ENCODE measurements around the gene SH3RF3. TPM values are rescaled to one million over a fixed set of nuclear protein-coding genes. Genes with fewer than 3 reads are reported as not detected.

SH3RF3 gene
- total RNA-seq, 1 experiment from 2014 or later: 4.9 TPM

DNA sequence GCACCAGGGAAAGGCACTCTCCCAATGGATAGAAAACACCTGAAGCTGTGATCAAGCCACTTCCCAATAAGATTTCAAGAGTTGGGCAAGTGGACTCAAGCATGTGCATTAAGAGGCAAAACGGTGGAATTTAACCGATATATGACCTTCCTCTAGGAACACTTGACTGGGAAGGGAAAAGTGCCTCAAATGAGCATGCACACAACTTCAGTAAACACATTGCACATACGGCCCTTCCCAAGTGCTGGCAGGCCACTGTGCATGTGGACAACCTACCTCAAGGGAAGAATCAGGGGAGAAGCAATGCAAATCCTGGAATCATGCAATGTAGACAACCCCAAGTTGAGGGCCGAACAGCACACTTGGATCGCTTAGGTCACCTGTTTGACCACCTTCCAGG lies 23.9 kb upstream of the SH3RF3 start:
- H3K4me3 ChIP-seq (ENCODE audit: low read depth in 2 of 2, low read length in 2 of 2): no peak overlapping the region
- ChIA-PET POLR2A (no interaction called here), CTCF (no interaction called here)
- peaks cover 2% of the 10 kb centered on the region; the same call in 1 of the 2 replicates for H3K27me3 ChIP-seq (ENCODE audit: control insufficient read depth, insufficient read depth, low read length)
- ATAC-seq: no peak
- intact Hi-C loops (cut with micrococcal nuclease; ENCODE audit: unreplicated experiment) (no loop called here), in situ Hi-C loops (cut with HindIII; ENCODE audit: low pct_unique_long_range_greater_than_20kb, low sequenced_read_pairs) (no loop called here)
- H3K27ac ChIP-seq (ENCODE audit: low read length): no peak overlapping the region
- TF ChIP-seq, protein P1, sequence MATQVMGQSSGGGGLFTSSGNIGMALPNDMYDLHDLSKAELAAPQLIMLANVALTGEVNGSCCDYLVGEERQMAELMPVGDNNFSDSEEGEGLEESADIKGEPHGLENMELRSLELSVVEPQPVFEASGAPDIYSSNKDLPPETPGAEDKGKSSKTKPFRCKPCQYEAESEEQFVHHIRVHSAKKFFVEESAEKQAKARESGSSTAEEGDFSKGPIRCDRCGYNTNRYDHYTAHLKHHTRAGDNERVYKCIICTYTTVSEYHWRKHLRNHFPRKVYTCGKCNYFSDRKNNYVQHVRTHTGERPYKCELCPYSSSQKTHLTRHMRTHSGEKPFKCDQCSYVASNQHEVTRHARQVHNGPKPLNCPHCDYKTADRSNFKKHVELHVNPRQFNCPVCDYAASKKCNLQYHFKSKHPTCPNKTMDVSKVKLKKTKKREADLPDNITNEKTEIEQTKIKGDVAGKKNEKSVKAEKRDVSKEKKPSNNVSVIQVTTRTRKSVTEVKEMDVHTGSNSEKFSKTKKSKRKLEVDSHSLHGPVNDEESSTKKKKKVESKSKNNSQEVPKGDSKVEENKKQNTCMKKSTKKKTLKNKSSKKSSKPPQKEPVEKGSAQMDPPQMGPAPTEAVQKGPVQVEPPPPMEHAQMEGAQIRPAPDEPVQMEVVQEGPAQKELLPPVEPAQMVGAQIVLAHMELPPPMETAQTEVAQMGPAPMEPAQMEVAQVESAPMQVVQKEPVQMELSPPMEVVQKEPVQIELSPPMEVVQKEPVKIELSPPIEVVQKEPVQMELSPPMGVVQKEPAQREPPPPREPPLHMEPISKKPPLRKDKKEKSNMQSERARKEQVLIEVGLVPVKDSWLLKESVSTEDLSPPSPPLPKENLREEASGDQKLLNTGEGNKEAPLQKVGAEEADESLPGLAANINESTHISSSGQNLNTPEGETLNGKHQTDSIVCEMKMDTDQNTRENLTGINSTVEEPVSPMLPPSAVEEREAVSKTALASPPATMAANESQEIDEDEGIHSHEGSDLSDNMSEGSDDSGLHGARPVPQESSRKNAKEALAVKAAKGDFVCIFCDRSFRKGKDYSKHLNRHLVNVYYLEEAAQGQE (IDR thresholded peaks at IDR 0.05; ENCODE audit: insufficient read depth in 1 of 2, low read depth in 2 of 2, low read length in 1 of 2): no peak
- TF ChIP-seq, protein P2, sequence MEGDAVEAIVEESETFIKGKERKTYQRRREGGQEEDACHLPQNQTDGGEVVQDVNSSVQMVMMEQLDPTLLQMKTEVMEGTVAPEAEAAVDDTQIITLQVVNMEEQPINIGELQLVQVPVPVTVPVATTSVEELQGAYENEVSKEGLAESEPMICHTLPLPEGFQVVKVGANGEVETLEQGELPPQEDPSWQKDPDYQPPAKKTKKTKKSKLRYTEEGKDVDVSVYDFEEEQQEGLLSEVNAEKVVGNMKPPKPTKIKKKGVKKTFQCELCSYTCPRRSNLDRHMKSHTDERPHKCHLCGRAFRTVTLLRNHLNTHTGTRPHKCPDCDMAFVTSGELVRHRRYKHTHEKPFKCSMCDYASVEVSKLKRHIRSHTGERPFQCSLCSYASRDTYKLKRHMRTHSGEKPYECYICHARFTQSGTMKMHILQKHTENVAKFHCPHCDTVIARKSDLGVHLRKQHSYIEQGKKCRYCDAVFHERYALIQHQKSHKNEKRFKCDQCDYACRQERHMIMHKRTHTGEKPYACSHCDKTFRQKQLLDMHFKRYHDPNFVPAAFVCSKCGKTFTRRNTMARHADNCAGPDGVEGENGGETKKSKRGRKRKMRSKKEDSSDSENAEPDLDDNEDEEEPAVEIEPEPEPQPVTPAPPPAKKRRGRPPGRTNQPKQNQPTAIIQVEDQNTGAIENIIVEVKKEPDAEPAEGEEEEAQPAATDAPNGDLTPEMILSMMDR (IDR thresholded peaks at IDR 0.05): no peak
- TF ChIP-seq TCF7L2 (IDR thresholded peaks at IDR 0.05; ENCODE audit: low read depth, low read length): no peak
- BruUV-seq (replicated peaks): no TSS peak
- no peak for DNase-seq (ENCODE audit: low read depth, low spot score)
- no peaks in the 10 kb centered on the region for H3K36me3 ChIP-seq (ENCODE audit: control insufficient read depth, insufficient read depth, low read length)
- no peaks in the 10 kb centered on the region for H3K9me3 ChIP-seq (ENCODE audit: control insufficient read depth, insufficient read depth, low read depth, low read length)
- no peaks in the 10 kb centered on the region; the same call in 1 of the 2 replicates for H3K4me1 ChIP-seq (ENCODE audit: control insufficient read depth, insufficient read depth, low read length)

DNA sequence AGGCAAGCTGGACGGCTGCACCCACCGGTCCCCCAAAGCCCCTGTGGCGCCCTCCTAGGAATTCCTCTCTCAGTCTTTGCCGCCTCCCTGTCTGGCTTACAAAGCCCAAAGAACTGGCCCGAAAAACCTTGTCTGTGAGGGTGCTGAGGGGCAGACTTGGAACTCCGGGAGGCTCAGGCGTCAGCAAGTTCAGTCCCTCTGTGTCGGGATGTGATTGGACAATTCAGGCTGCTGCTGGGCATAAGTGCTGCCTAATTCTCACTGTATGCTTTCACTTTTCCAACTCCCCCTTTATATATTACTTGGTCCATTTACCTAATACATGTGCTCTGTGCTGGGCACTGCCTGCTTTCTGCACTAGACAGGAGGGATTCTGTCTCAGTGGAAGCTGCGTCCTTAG lies 20.3 kb upstream of the SH3RF3 start:
- POLR2A ChIA-PET: no interaction called here
- Histone ChIP-seq H3K4me1 (ENCODE audit: control insufficient read depth, insufficient read depth, low read length) (no peaks in the 10 kb centered on the region), H3K9me3 (ENCODE audit: control insufficient read depth, insufficient read depth, low read depth, low read length) (no peaks in the 10 kb centered on the region), H3K27me3 (ENCODE audit: control insufficient read depth, insufficient read depth, low read length) (no peaks in the 10 kb centered on the region), H3K27ac (ENCODE audit: low read length) (no peak overlapping the region), H3K36me3 (ENCODE audit: control insufficient read depth, insufficient read depth, low read length) (no peaks in the 10 kb centered on the region), H3K4me3 (ENCODE audit: low read depth in 2 of 2, low read length in 2 of 2) (no peak overlapping the region)
- no peak for TF ChIP-seq SIN3A (IDR thresholded peaks at IDR 0.05; ENCODE audit: borderline replicate concordance, insufficient read depth, low read depth, low read length)
- TF ChIP-seq TCF7L2 (IDR thresholded peaks at IDR 0.05; ENCODE audit: low read depth, low read length): no peak
- no peak for TF ChIP-seq POLR2AphosphoS5 (IDR thresholded peaks at IDR 0.05; ENCODE audit: low read depth, low read length)
- TF ChIP-seq, protein P2 (IDR thresholded peaks at IDR 0.05): no peak
- TF ChIP-seq, protein P1 (IDR thresholded peaks at IDR 0.05; ENCODE audit: insufficient read depth in 1 of 2, low read depth in 2 of 2, low read length in 1 of 2): no peak
- in situ Hi-C loops (cut with HindIII; ENCODE audit: low pct_unique_long_range_greater_than_20kb, low sequenced_read_pairs) (no loop called here), intact Hi-C loops (cut with micrococcal nuclease; ENCODE audit: unreplicated experiment) (no loop called here)
- CTCF ChIA-PET: no interaction called here
- 0 out of 2 replicates have a peak, but pooled peaks have one; percentile 26 for ATAC-seq
- BruUV-seq (replicated peaks): no TSS peak
- no peak for DNase-seq (ENCODE audit: low read depth, low spot score)

Measured in Panc1 (cell line).